Measurements from ENCODE around the gene ITPK1. TPM values are rescaled to one million over a fixed set of nuclear protein-coding genes. Genes with fewer than 3 reads are reported as not detected.

Gene ITPK1
- total RNA-seq, 3 donors from 2014 or later (not counting 1 experiment from before 2014, with no cell fraction given): 73.2 to 74.8 (median 74.4) TPM

DNA sequence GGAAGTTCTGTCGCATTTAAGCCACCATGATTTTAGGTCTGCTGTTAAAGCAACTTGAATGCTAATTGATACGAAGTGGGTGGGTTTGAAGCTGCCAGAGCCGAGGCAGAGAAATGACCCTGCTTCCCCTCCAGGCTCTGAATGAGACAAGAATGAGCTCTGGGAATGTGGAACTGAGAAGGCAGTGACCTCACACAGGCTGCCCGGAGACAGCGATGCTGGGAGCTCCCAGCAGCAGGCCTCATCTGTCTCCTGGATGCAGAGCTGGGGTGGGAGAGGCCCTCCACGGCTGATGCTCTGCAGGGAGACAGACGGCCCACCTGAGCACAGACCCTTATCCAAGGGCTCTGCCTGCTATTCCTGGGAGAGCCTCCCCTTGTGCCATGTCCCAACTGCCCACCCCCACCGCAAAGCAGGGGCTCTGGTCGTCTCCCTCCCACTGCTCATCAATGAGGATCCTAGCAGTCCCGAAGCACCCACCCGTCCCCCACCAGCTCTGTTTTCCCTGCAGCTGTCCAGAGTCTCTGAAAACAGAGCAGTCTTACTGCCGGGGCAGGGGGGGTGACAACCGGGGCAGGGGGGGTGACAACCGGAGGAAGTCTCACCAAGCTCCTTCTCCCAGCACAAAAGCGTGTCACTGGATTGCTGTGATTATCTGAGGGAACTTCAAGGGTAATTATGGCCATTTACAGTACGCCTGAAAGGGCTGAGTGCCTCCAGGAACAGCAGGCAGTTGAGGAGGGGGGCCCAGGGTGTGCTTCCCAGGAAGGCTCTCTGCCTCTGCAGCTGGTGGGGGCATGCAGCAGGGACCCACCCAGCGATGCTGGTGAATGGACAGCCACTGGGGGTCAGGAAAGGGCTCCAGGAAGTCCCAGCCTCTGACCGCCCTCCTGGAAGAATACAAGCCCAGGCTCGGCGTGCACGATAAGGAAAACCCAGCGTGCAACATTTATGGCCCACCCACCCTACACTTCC is 125.0 kb downstream of the ITPK1 start:
- H3K9me3 ChIP-seq (ENCODE audit: control insufficient read depth, insufficient read depth, low read length): no peaks in the 10 kb centered on the region
- DNase-seq (no peak), ATAC-seq (no peak)
- peaks cover 17% of the 10 kb centered on the region for H3K36me3 ChIP-seq (ENCODE audit: control insufficient read depth, insufficient read depth, low read length)
- Mint-ChIP-seq H3K9me3 (no peaks in the 10 kb centered on the region), H3K4me3 (no peak overlapping the region), H3K27me3 (ENCODE audit: low read depth in 2 of 2) (no peaks in the 10 kb centered on the region), H3K27ac (no peak overlapping the region), H3K4me1 (peaks cover 6 to 18% of the 10 kb centered on the region in 2 donors), H3K36me3 (no peaks in the 10 kb centered on the region)
- intact Hi-C loops (cut with micrococcal nuclease): no loop called here
- TF ChIP-seq, protein P1, sequence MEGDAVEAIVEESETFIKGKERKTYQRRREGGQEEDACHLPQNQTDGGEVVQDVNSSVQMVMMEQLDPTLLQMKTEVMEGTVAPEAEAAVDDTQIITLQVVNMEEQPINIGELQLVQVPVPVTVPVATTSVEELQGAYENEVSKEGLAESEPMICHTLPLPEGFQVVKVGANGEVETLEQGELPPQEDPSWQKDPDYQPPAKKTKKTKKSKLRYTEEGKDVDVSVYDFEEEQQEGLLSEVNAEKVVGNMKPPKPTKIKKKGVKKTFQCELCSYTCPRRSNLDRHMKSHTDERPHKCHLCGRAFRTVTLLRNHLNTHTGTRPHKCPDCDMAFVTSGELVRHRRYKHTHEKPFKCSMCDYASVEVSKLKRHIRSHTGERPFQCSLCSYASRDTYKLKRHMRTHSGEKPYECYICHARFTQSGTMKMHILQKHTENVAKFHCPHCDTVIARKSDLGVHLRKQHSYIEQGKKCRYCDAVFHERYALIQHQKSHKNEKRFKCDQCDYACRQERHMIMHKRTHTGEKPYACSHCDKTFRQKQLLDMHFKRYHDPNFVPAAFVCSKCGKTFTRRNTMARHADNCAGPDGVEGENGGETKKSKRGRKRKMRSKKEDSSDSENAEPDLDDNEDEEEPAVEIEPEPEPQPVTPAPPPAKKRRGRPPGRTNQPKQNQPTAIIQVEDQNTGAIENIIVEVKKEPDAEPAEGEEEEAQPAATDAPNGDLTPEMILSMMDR (IDR thresholded peaks at IDR 0.05): no peak
- 95% methylated on average over 22 of the region's 22 CpGs for WGBS (ENCODE audit: insufficient coverage)
- H3K27ac ChIP-seq (ENCODE audit: low read length): no peak overlapping the region
- no peak overlapping the region for H3K4me3 ChIP-seq (ENCODE audit: low read length)
- H3K27me3 ChIP-seq (ENCODE audit: control insufficient read depth, insufficient read depth, low read length): no peaks in the 10 kb centered on the region
- H3K4me1 ChIP-seq (ENCODE audit: control insufficient read depth, insufficient read depth, low read length): no peaks in the 10 kb centered on the region

DNA sequence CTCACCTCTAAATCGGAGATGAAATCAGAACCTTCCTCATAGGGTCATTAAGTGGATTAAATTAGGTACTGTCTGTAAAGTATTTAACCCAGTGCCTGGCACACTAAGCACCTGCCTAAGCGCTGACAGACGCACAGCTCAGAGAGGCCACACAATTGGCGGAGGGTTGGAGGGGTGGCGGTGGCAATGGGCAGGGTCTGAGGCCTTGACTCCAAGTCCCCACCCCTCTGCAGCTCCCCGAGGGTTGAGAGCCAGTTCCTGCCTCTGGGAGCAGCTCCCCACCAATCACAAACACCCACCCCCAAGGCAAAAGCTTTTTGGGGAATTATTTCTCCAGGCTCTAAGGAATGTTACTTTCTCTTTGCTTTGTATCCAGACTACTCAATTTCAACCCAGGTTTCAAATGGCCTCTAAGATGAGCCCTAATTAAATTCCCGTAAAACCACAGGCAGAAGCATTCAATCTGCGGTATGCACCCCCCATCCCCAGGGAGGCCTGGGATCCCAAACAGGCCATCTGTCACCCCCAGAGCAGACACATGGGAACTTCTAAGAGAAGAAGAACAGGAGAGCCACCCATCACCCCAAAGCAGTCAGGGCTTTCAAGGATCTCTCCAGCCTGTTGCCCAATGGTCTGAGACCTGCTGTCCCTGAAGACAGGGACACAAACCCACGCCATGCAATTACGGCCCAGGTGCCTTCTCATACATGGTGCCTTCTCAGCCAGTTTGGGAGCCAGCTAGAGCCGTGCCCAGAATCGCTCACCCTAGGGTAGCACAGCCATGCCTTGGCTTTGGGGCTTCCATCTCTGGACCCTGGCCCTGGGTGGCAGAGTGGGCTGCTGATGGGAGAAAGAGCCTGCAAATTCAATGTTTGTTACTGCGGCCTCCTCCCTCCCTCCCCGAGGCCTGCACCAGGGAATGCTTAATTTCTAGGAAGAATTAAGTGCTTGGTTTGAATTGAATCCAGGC is 126.7 kb downstream of the ITPK1 start:
- ATAC-seq (no peak), DNase-seq (no peak)
- TF ChIP-seq, protein P1 (IDR thresholded peaks at IDR 0.05): no peak
- no peak overlapping the region for H3K27ac ChIP-seq (ENCODE audit: low read length)
- Mint-ChIP-seq H3K27me3 (ENCODE audit: low read depth in 2 of 2) (no peaks in the 10 kb centered on the region), H3K36me3 (no peaks in the 10 kb centered on the region), H3K9me3 (no peaks in the 10 kb centered on the region), H3K27ac (no peak overlapping the region), H3K4me3 (no peak overlapping the region), H3K4me1 (peaks cover 18 to 26% of the 10 kb centered on the region in 2 donors)
- no peak overlapping the region for H3K4me3 ChIP-seq (ENCODE audit: low read length)
- H3K36me3 ChIP-seq (ENCODE audit: control insufficient read depth, insufficient read depth, low read length): peaks cover 17% of the 10 kb centered on the region
- H3K27me3 ChIP-seq (ENCODE audit: control insufficient read depth, insufficient read depth, low read length): no peaks in the 10 kb centered on the region
- no peaks in the 10 kb centered on the region for H3K4me1 ChIP-seq (ENCODE audit: control insufficient read depth, insufficient read depth, low read length)
- intact Hi-C loops (cut with micrococcal nuclease): no loop called here
- 97% methylated on average over 13 of the region's 14 CpGs for WGBS (ENCODE audit: insufficient coverage)
- H3K9me3 ChIP-seq (ENCODE audit: control insufficient read depth, insufficient read depth, low read length): no peaks in the 10 kb centered on the region

DNA sequence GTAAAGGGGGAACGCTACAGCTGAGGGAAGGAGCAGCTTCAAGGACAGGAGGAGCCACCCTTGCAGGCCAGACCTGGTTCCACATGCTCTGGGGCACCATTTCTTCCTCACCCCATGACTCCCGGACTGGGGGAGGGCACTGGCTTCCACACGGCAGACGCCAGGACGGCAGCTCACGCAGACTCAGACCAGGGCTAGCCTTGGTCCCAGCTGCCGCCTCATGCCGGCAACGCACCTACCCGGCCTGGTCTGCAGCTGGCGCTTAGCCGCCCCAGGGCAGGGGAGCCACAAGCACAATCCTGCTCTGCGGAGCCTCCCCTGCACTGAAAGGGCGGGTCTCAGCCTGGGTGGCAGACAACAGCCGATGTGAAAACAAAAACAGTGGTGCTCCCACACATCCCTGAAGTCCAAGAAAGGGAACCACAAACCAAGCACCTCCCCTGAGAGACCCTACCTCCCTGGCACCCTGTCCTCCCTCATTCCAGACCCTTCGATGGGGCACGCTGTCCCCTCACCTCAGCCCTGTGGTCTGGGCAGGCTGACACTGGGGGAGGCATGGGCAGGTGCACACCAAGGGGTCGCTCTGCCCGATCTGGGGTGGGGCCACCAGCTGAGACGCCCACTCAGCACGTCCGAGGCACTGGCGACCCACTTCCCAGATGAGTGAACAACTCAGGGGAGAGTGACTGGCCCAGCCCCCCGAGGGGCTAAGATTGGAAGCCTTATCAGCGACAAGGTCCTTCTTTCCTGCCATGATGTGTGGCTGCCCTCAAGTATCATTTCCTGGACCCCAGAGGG is 127.8 kb downstream of the ITPK1 start:
- TF ChIP-seq, protein P1 (IDR thresholded peaks at IDR 0.05): no peak
- Histone ChIP-seq H3K4me1 (ENCODE audit: control insufficient read depth, insufficient read depth, low read length) (no peaks in the 10 kb centered on the region), H3K27me3 (ENCODE audit: control insufficient read depth, insufficient read depth, low read length) (no peaks in the 10 kb centered on the region), H3K27ac (ENCODE audit: low read length) (no peak overlapping the region), H3K9me3 (ENCODE audit: control insufficient read depth, insufficient read depth, low read length) (no peaks in the 10 kb centered on the region), H3K4me3 (ENCODE audit: low read length) (no peak overlapping the region), H3K36me3 (ENCODE audit: control insufficient read depth, insufficient read depth, low read length) (peaks cover 10% of the 10 kb centered on the region)
- DNase-seq: no peak
- Mint-ChIP-seq H3K9me3 (no peaks in the 10 kb centered on the region), H3K4me3 (no peak overlapping the region), H3K27me3 (ENCODE audit: low read depth in 2 of 2) (no peaks in the 10 kb centered on the region), H3K36me3 (no peaks in the 10 kb centered on the region), H3K4me1 (peaks cover 18 to 30% of the 10 kb centered on the region in 2 donors), H3K27ac (no peak overlapping the region)
- no peak for ATAC-seq
- intact Hi-C loops (cut with micrococcal nuclease): no loop called here
- WGBS (ENCODE audit: insufficient coverage): 94% methylated on average over 25 of the region's 25 CpGs
